Measurements from ENCODE around the gene KIT.

The KIT gene

GRCh38 chr4:54659749-54660535, 2.2 kb downstream of the KIT start:
- no peak for DNase-seq (ENCODE audit: extremely low read depth in 1 of 2, low read depth in 1 of 2)

GRCh38 chr4:54660591-54660990, 2.8 kb downstream of the KIT start:
- DNase-seq (ENCODE audit: extremely low read depth in 1 of 2, low read depth in 1 of 2) = no peak

DNA sequence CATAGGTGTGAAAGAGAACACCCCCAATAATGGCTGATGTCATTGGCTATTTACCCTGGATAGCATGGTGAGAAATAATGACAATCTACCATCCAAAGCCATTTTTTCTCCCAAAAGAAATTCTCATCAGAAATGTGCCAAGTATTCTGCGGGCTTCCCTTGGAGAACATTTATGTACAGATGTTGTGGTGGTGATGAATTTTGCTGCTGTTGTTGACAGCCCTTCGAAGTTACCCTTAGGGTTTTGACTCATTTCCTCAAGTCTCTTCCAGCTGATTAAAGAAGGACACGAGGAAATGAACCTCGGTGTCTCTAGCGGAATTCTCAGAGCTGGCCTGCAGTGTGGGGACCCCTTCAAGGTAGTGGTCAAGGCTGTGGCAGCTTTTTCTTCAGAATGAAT, 3.4 kb downstream of the KIT start:
- no peak for DNase-seq (ENCODE audit: extremely low read depth in 1 of 2, low read depth in 1 of 2)

GRCh38 chr4:54661686-54662085, 3.9 kb downstream of the KIT start:
- DNase-seq (ENCODE audit: extremely low read depth in 1 of 2, low read depth in 1 of 2) = no peak

GRCh38 chr4:54662123-54662522, 4.4 kb downstream of the KIT start:
- no peak for DNase-seq (ENCODE audit: extremely low read depth in 1 of 2, low read depth in 1 of 2)

DNA sequence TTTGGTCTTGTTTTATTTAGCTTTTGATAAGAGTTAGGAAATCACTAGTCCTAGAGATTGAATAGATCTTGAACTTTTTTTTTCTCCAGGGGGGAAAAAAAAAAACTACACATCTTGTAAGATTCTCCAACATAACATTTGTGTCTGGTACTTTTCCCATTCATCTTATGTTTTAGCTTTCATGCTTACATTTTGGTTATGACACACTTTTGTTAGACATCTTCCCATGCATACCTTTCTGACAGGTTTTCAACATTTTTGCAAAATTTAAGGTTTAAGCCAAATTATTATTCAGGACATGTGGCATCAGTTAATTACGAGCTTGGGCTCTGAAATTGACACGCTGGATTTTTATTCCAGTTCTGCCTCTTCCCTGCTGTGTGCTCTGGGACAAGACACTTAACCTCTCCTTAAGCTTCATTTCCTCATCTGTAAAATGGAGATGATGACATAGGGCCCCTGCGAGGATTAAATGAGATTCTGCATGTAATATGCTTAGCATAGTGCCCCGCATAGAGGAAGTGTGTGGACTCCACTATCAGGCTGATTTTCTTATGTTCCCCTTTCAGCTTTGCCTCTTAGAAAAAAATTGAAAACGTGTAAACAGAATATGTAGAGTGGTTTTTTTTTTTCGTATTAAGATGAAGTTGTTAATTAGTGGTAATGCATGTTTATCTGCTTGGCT, 5.3 kb downstream of the KIT start:
- DNase-seq (ENCODE audit: extremely low read depth in 1 of 2, low read depth in 1 of 2) = no peak

DNA sequence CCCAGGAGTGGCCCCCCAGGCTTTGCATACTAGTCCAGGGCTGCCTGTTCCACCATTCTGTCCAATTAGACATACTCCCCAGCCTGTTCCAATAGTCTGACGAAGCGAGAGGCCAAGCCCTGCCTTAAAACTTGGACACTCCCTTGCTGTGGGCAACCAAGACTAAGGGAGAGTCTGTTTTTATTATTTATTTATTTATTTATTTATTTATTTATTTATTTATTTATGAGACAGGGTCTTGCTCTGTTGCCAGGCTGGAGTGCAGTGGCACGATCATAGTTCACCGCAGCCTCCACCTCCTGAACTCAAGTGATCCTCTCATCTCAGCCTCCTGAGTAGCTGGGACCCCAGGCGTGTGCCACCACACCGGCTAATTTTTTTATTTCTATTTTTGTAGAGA, 6.6 kb downstream of the KIT start:
- no peak for DNase-seq (ENCODE audit: extremely low read depth in 1 of 2, low read depth in 1 of 2)

- DNase-seq (ENCODE audit: extremely low read depth in 1 of 2, low read depth in 1 of 2) = no peak
These were observed 10.4 kb downstream of the KIT start for GRCh38 chr4:54668014-54668611.

DNA sequence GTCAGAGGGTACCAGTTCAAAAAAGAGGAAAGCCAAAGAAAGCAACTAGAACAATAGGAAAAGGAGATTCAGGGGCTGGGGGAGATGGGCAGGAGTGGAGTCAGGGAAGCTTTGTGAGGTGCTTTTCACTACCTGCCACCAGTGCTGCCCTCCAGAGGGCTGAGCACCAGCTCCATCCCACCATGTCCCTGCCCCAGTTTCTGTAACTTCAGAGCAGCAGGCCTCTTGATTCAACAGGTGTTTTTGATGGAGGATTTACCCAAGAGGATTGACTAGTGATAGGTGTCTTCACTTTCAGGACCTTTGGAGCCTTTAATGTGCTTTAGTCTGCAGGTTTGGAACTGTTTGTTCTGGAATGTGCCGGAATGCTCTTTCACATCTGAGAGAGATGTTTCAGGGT, 12.1 kb downstream of the KIT start:
- no peak for DNase-seq (ENCODE audit: extremely low read depth in 1 of 2, low read depth in 1 of 2)

- no peak for DNase-seq (ENCODE audit: extremely low read depth in 1 of 2, low read depth in 1 of 2)
These were observed 18.1 kb downstream of the KIT start for GRCh38 chr4:54675721-54676461.

DNA sequence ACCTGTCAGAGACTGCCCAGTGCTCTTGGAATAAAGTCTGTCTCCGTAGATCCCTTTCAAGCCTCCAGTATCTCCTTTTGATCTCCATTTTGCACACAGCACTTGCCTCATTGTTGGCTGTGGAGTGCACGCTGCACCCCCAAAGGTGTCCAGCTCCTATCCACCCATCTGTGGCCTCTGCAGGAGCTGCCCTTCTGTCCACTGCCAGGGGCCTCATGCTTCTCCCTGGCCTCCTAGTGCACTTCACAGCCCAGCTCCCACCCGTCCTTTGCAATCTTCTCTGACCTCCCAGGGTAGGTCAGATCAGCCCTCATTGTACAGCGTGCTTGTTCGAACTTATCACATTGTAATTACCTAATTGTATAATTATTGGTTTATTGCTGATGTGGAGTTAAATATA, 18.9 kb downstream of the KIT start:
- no peak for DNase-seq (ENCODE audit: extremely low read depth in 1 of 2, low read depth in 1 of 2)

GRCh38 chr4:54677416-54677815, 19.7 kb downstream of the KIT start:
- no peak for DNase-seq (ENCODE audit: extremely low read depth in 1 of 2, low read depth in 1 of 2)

DNA sequence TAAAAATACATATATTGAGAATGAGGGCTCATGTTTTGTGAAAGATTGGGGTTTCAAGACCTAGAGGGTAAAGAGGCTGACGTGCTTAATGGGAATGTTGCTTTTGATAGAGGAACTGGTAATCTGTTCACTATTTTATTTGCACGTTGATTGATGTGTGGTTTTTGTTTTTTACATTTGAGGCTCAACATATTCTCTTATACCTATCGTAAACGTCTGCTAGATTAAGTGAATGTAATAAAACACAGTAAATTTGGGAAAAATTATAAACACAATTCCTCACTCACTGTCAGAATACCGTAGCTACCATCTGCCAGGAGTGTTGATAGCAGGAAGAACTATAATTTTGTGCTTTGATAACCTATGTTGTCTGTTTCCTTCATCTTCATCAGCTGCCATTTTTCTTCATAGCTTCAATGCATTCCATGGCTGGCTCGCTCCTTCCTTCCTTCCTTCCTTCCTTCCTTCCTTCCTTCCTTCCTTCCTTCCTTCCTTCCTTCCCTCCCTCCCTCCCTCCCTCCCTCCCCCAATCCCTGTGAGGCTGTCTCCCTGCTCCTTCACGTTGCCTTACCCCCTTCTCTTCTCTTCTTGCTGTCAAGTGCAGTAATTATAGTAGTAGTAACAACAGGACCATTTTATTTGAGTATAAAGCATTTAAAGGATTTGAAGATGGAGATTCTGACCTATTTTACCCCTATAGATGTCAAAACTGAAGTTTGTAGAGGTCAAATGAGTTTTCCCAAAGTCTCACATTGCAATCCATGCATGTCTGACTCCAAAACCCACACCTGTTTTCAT, 20.3 kb downstream of the KIT start:
- no peak for DNase-seq (ENCODE audit: extremely low read depth in 1 of 2, low read depth in 1 of 2)

DNA sequence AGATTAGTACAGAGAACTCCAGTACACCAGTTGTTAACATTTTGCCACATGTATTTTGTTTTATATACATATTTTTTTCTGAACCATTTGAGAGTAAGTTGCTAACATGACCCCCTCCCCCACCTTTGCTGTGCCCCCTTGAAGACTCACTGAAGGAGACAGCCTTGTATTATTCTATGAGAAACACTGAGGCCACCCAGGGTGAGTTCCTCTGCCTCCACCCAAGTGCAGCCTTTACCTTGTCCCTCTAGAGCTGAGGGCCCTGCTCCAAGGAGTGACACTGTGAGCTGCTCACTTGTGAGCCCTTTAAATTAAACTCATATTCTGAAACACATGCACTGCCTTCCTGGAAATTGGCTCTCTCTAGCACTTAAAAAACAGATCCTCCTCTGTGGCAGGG, 21.1 kb downstream of the KIT start:
- DNase-seq (ENCODE audit: extremely low read depth in 1 of 2, low read depth in 1 of 2) = no peak

- no peak for DNase-seq (ENCODE audit: extremely low read depth in 1 of 2, low read depth in 1 of 2)
These were observed 22.1 kb downstream of the KIT start for GRCh38 chr4:54679813-54680212.

DNA sequence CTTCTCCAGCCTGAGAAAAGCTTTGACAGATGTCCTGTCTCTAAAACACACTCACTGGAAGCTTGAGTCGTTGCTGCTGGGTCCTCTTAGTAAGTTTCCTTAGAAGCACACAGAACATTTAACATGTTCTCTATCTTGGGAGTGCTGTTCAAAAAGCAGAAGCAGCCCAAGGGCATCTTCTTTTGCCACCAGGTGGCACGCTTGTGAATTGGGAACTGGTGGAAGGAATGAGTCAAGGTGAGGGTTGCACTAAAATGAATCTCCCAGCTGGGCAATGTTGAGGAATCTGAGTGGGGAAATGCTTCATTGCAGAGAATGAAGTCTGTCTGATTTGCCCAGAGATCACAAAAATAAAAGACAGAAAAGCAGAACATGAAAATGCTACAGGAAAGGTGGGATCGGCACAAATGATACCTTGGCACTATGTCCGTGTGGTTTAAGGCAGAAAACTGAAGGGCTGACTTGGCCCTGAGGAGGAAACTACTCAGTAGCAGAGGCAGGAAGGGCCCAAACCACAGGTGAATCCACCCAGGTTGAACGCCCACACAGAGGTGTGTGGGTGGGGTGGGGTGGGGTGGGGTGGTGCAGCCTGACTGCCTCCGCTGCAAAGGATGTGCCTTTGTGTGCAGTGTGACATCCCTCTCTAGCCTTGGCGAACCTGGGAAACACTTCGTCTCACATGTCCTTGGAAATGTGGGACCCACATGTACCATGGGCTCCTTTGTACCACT, 26.0 kb downstream of the KIT start:
- no peak for DNase-seq (ENCODE audit: extremely low read depth in 1 of 2, low read depth in 1 of 2)

- DNase-seq (ENCODE audit: extremely low read depth in 1 of 2, low read depth in 1 of 2) = no peak
These were observed 28.1 kb downstream of the KIT start for GRCh38 chr4:54685810-54686209.

DNA sequence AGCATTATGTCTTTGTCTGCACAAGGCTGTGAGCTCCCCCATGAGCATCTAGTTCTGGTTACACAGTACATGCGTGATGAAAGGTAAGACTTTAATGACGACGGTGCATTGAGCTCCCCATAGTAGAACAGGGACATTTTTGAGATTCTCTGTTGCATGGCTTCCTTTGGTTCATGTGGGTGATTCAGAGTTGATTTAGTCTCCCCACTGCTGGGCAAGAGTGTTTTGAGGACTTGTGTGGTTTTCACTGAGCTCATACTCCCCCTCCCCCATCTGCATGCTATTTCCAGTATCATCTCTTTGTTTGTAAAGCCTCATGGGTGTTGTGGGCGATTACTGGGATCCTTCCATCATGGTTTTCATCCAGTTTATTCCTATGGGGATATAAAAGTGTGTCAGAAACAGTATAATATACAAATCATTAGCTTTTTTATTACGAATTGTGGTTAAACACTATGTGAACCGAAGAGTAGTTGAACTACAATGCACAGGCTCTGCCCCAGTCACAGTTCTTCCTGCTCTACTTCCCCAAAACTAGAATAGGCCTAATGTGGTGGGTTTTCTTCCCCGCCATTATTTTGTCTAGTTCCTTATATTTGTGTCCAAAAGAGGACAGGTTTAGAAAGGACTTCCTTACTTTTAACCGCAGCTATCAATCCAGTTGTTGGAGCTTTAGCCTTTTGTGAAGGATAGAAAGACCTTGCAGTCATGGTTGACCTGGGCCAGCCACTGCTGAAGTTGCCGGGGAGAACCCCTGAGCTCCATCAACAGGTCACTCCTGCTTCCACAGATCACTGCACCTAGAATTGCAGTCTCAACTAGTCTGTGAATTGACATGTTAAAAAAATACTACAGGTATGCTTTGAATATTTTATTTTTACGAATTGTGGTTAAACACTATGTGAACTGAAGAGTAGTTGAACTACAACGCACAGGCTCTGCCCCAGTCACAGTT, 30.4 kb downstream of the KIT start:
- no peak for DNase-seq (ENCODE audit: extremely low read depth in 1 of 2, low read depth in 1 of 2)

GRCh38 chr4:54695337-54695736, 37.6 kb downstream of the KIT start:
- DNase-seq (ENCODE audit: extremely low read depth in 1 of 2, low read depth in 1 of 2) = no peak
